ENCODE data around the gene PLA2G2A. TPM values are rescaled to one million over a fixed set of nuclear protein-coding genes. Genes with fewer than 3 reads are reported as not detected.

Gene PLA2G2A
- total and polyA plus RNA-seq, 2 of the 8 experiments (the other 6 are each of a cell fraction or from before 2014, with no cell fraction given), result 0.69 to 3.7 TPM

DNA sequence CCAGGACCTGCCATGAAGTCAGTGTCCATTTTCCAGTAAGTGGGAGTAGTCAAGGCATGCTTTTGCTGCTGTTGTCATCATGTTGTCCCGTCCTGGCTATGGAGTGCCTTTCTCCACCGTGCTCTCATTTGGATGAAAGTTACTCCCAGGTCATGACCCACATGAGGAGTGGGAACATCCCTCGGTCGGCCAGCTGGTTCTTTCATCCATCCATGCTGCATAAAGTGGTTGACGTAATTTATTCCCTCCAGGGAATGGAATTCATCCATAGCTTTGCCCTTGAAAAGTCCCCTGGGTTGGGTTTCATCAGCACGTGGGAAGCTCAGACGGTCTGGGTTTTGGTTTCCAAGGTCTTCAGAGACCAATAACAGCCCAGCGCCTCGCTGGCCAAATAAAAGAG lies 11.6 kb downstream of the PLA2G2A start:
- Histone ChIP-seq H4K5ac (ENCODE audit: insufficient read length, low read depth, low read length) (no peak overlapping the region), H2AFZ (ENCODE audit: low read length) (no peak overlapping the region), H3K23ac (ENCODE audit: insufficient read length) (no peak overlapping the region), H4K8ac (ENCODE audit: extremely low read depth, insufficient read depth, low read length) (0 out of 2 replicates have a peak overlapping the region, but pooled peaks have one; percentile 41), H3K79me1 (ENCODE audit: low read depth, low read length) (no peaks in the 10 kb centered on the region), H3K56ac (replicated peaks; ENCODE audit: insufficient read length, low read depth, low read length) (no peak overlapping the region), H4K91ac (replicated peaks; ENCODE audit: insufficient read length, low read length) (no peak overlapping the region), H3K4me3 (ENCODE audit: extremely low read depth in 1 of 4, insufficient read depth in 2 of 4, low read depth in 3 of 4, low read length in 4 of 4) (no peak overlapping the region), H2BK5ac (ENCODE audit: low read depth, low read length) (no peak overlapping the region), H2BK15ac (ENCODE audit: low read length) (no peak overlapping the region), H3K4ac (replicated peaks; ENCODE audit: insufficient read length, low read depth, low read length) (no peak overlapping the region), H3K18ac (ENCODE audit: extremely low read depth, low read length) (no peak overlapping the region), H3K79me2 (ENCODE audit: control insufficient read depth in 1 of 2, insufficient read depth in 2 of 2, low read length in 2 of 2) (no peaks in the 10 kb centered on the region), H3K27me3 (replicated peaks in 1 of 4; ENCODE audit: control insufficient read depth in 3 of 4, extremely low read depth in 1 of 4, insufficient read depth in 3 of 4, low read length in 3 of 4) (no peaks in the 10 kb centered on the region), H3K36me3 (ENCODE audit: control insufficient read depth in 2 of 4, insufficient read depth in 4 of 4, low read length in 3 of 4) (no peaks in the 10 kb centered on the region), H3K4me1 (replicated peaks in 1 of 4; ENCODE audit: control insufficient read depth in 3 of 4, insufficient read depth in 4 of 4, low read length in 3 of 4) (no peaks in the 10 kb centered on the region), H2AK5ac (ENCODE audit: low read depth, low read length) (no peak overlapping the region), H2BK120ac (replicated peaks; ENCODE audit: low read depth, low read length) (no peak overlapping the region), H2BK12ac (ENCODE audit: low read depth, low read length) (no peak overlapping the region), H4K20me1 (replicated peaks in 1 of 2; ENCODE audit: control insufficient read depth in 1 of 2, insufficient read depth in 2 of 2, low read length in 2 of 2) (no peaks in the 10 kb centered on the region), H3K9me3 (ENCODE audit: insufficient read depth in 2 of 2, low read depth in 1 of 2, low read length in 1 of 2) (no peaks in the 10 kb centered on the region), H3K9ac (replicated peaks in 1 of 4; ENCODE audit: extremely low read depth in 1 of 4, low read depth in 3 of 4, low read length in 3 of 4) (no peak overlapping the region), H3K27ac (ENCODE audit: low read depth, low read length) (no peak overlapping the region), H3K4me2 (ENCODE audit: insufficient read depth in 1 of 2, low read depth in 2 of 2, low read length in 2 of 2) (no peak overlapping the region), H2BK20ac (ENCODE audit: low read length) (no peak overlapping the region), H3K14ac (ENCODE audit: insufficient read length) (no peak overlapping the region), H3K23me2 (ENCODE audit: low read depth, low read length) (no peaks in the 10 kb centered on the region)
- no peak for TF ChIP-seq TAF1 (IDR thresholded peaks at IDR 0.05; ENCODE audit: low read depth, low read length)
- no peak for TF ChIP-seq GTF2F1 (IDR thresholded peaks at IDR 0.05; ENCODE audit: borderline replicate concordance, low read depth, low read length)
- TF ChIP-seq HDAC6 (IDR thresholded peaks at IDR 0.05; ENCODE audit: low read depth, low read length), result no peak
- no peak for TF ChIP-seq RXRA (IDR thresholded peaks at IDR 0.05; ENCODE audit: insufficient read depth, low read depth, low read length)
- TF ChIP-seq JUND (IDR thresholded peaks at IDR 0.05; ENCODE audit: low read length), result no peak
- no peak for TF ChIP-seq CBX5 (IDR thresholded peaks at IDR 0.05; ENCODE audit: low read depth, low read length)
- TF ChIP-seq KDM1A (IDR thresholded peaks at IDR 0.05; ENCODE audit: borderline replicate concordance, low read length), result no peak
- TF ChIP-seq TCF12 (IDR thresholded peaks at IDR 0.05; ENCODE audit: low read depth, low read length), result no peak
- TF ChIP-seq RNF2 (IDR thresholded peaks at IDR 0.05; ENCODE audit: borderline replicate concordance, low read depth, low read length, missing control alignments, poor library complexity, severe bottlenecking), result no peak
- TF ChIP-seq, protein P1, sequence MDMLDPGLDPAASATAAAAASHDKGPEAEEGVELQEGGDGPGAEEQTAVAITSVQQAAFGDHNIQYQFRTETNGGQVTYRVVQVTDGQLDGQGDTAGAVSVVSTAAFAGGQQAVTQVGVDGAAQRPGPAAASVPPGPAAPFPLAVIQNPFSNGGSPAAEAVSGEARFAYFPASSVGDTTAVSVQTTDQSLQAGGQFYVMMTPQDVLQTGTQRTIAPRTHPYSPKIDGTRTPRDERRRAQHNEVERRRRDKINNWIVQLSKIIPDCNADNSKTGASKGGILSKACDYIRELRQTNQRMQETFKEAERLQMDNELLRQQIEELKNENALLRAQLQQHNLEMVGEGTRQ (IDR thresholded peaks at IDR 0.05; ENCODE audit: low read length), result no peak
- no peak for TF ChIP-seq KDM4A (IDR thresholded peaks at IDR 0.05; ENCODE audit: low read depth, low read length, severe bottlenecking)
- TF ChIP-seq RBBP5 (IDR thresholded peaks at IDR 0.05; ENCODE audit: borderline replicate concordance, low read depth, low read length), result no peak
- no peak for TF ChIP-seq EZH2 (IDR thresholded peaks at IDR 0.05; ENCODE audit: low read depth, low read length, severe bottlenecking)
- TF ChIP-seq POLR2A (IDR thresholded peaks at IDR 0.05; ENCODE audit: control extremely low read depth in 1 of 2, low read depth in 2 of 2, low read length in 2 of 2), result no peak
- WGBS, 2 experiments (ENCODE audit: extremely low coverage in 1 of 2, insufficient coverage in 1 of 2, insufficient read length in 1 of 2, insufficient replicate concordance in 2 of 2, low coverage in 1 of 2, low lambda C conversion rate in 2 of 2, missing lambda C conversion rate in 1 of 2), result 93% methylated on average over 9 of the region's 9 CpGs; no CpG with 5 or more reads in 1 of the 2 experiments
- no peak for DNase-seq (ENCODE audit: low read depth in 1 of 2, low spot score in 2 of 2)
- ChIA-PET CTCF (ENCODE audit: partially characterized antibody) (interaction anchor here (1.1 to 1.4 kb wide), 2 partner anchors 46 to 183 kb away, joined by 3 read pairs; no protein-coding TSS in a partner anchor), POLR2A (ENCODE audit: partially characterized antibody) (no interaction called here)
- no peak for FAIRE-seq
